COR-L47 (cell line): ENCODE results near the gene MAP3K8.
"Not testable (repeated sequence)": the region's sequence is repeated elsewhere in the genome, so short reads cannot be mapped to it uniquely, and the experiment has no call there.

Source experiments
- DNase-seq: peaks from one replicate; lab custom pipeline; 2025; lab: John Stamatoyannopoulos, UW

The MAP3K8 gene

GRCh38 chr10:30422981-30423654 is 10.9 kb upstream of the MAP3K8 start:
- DNase-seq, result no peak

GRCh38 chr10:30423655-30424275 is 10.2 kb upstream of the MAP3K8 start:
- DNase-seq, result not testable (repeated sequence)

GRCh38 chr10:30425336-30426075 is 8.5 kb upstream of the MAP3K8 start:
- DNase-seq, result no peak

DNA sequence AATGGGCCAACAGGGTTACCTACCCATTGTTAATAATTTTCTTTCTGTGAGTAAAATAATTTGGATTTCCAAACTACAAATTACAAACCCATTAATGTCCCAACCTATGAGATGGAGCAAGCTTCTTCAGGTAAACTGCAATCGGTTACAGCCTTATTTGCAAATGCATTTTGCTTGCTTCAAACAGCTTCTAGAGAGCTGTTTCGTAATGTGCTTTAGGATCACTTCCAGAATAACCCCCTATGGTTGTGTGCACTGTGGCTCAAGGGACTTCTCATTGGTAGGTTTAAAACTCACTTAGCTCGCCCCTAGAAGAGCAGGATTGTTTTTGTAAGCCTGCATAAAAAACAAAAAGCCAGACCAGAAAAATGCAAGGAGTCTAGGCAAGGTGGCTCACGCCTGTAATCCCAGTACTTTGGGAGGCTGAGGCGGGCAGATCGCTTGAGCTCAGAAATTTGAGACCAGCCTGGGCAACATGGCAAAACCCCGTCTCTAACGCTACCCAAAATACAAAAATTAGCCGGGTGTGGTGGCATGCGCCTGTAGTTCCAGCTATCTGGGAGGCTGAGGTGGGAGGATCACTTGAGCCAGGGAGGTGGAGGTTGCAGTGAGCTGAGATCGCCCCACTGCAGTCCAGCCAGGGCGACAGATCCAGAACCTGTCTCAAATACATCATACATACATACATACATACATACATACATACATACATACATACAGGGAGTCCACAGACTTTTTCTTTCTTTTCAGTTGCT is 3.3 kb upstream of the MAP3K8 start:
- no peak for DNase-seq

DNA sequence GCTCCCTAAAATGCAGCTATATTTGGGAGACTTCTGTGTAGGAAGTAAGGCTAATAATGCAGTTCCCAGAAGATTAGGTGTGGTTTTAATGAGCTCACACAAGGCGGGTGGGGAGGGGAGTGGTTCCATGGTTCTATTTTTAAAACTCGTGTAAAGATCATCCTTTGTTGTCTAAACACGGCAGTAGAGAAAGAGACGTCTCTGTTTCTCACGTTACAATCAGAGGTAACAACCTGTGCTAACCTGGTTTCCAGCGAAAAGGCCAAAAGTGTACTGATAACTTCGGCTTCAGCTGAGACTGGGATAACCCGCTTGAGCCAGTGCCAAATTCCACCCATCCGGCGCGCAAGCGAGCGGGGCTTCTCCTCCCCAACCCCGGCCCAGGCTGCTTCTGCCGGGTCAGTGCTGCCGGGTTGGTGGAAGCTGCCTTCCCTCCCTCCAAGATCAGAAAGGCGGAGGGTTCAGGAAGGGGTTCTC is 2.5 kb upstream of the MAP3K8 start:
- no peak for DNase-seq

DNA sequence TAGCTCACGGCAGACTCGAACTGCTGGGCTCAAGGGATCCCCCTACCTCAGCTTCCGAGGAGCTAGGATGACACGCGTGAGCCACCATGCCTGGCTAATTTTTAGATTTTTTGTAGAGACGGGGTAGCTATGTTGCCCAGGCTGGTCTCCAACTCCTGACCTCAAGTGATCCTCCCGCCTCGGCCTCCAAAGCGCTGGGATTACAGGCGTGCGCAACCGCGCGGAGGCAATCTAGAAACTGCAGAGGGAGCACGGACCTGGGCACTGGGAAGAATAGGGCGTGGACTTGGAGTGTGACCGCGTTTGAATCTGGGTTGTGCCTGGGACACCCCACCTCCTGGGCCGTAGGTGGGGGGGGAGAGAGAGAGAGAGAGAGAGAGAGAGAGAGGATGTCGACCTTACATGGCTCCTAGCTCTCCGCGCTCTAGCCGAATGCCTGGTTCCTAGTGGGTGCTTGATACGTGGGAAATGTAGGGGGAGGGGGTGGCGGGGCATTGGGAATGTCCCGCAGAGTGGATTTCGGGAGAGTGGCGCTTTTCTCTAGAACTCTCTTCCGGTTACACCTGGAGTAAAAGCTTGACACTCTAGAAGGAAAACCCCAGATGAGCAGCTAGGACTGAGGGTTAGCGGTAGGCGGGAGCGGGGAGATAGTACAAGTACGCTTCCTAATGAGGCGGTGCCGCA is 1.2 kb upstream of the MAP3K8 start:
- no peak for DNase-seq

GRCh38 chr10:30433306-30433729 is 666 bp upstream of the MAP3K8 start:
- DNase-seq, result no peak

DNA sequence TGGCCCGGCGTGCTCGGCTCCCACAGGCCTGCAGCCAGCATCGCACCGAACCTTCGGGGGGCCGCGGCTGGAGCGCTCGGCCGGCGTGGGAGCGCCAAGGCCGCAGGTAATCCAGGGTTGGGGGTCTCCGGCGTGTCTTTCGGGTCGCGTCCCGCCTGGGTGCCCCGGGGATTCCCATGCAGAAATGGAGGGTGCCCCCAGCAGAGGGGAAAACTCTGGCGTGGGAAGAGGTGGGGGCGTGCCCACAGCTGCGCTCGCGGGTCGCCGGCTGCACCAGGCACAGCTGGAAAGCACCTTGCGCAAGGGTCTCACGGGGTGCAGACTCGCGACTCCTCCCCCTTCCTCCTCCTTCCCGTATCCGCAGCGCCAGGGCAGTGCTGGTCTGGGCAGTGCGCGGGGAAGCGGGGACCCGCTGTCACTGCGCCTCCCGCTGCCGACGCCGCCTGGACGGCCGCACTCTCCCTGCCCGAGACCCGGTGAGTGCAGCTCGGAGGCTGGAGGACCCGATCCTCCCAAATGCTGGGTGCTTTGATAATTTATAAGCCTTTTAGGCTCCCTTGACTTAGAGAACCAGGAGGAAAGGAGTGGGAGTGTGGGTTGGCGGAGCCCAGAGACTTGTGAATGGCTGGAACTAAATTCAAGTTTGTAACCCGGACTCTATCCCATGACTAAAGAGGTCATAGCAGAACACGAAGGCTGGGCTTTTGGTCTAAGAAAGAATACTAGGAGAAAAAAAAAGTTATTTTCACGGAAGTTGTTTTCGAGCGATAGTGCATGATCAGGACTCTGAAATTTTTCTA is 489 bp downstream of the MAP3K8 start:
- no peak for DNase-seq

- no peak for DNase-seq
These were observed 1.1 kb downstream of the MAP3K8 start for GRCh38 chr10:30435073-30435422.

DNA sequence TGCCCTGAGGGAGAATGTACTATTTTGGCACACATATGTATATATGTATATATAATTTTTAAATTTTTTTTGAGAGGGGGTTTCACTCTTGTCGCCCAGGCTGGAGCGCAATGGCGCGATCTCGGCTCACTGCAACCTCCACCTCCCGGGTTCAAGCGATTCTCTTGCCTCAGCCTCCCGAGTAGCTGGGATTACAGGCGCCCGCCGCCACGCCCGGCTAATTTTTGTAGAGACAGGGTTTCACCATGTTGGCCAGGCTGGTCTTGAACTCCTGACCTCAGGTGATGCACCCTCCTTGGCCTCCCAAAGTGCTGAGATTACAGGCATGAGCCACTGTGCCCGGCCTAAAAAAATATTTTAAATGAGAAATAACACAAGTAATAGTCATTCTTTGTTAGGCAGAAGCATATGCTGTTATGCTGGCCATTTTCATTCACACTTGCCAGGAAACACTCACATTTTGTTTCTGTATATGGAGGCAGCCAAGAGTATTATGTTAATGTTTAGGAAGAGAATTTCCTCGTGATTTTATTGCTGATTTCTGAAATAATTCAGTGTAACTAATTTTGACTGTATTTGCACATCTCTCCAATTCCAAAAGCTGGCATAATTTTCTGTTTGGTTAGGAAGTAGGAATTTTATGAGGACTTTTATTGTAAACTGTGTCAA is 1.6 kb downstream of the MAP3K8 start:
- DNase-seq, result not testable (repeated sequence)

DNA sequence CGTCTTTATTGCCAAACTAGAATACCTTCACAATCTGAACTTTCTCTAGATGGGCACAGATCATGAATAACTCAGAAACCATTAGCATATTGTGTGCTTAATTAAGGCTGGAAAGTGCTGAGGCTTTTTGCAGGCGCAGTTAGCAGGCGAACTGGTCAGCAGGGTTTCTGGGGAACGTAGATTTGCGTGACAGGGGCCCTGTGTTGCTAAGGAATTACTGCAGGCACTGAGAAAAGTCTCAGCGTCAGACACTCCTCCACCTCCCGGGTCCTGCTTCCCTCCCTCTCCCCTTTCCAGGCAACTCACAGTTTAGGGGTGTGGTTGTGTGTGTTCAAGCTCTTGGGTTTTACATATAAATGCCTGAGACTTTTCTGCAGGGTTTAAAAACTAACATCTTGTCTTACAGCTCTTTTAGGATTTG is 2.2 kb downstream of the MAP3K8 start:
- DNase-seq, result no peak

DNA sequence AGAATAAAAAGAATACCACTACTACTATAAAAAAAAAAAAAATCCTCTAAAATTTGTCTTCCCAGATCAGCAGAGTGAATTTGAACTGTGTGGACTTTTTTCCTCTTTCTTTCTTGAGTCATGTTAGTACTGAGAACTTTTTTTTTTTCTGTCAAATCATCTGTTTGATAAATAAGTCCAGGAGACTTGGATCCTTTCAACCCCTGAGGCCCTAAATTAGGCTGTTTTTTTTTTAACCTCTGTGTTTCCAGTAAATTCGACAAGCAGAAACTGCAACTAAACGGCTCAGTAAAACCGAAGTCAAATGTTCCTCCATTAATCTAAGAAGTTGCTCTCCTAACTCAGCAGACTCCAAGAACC is 2.7 kb downstream of the MAP3K8 start:
- no peak for DNase-seq

DNA sequence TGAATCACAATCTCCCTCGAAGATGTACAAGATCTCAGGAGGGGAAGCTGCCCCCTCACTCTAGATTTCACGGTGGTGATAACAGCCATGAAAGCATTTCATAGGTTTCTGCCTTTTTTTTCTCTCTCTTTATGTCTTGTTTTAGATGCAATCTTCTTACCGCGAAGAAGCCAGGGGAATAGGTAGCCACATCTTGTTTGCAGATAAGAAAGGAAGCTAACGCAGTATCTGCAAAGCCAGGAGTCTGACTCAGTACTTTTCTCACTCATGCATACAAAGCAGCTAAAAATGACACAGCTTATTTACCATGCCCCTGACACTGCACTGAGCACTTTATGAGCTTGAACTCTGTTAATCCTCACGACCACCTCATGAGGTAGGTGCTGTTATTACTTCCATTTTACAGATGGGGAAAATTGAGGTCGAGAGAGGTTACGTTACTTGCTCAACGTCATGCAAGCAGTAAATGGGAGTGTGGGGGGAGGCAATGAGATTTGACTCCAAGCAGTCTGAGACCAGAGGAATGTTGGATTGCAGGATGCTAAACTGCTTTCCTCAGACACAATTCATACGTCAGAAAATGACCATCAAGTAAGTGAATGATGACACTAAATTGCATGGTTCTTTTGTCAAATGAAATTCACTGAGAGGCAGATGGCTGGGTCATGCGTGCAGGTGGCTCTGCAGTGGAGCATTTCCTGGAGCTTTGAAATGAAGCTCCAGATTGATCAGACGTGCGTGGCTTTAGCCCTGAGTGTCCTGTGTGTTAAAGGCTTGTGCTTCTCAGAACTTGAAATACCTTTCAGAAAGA is 3.3 kb downstream of the MAP3K8 start:
- DNase-seq, result no peak

DNA sequence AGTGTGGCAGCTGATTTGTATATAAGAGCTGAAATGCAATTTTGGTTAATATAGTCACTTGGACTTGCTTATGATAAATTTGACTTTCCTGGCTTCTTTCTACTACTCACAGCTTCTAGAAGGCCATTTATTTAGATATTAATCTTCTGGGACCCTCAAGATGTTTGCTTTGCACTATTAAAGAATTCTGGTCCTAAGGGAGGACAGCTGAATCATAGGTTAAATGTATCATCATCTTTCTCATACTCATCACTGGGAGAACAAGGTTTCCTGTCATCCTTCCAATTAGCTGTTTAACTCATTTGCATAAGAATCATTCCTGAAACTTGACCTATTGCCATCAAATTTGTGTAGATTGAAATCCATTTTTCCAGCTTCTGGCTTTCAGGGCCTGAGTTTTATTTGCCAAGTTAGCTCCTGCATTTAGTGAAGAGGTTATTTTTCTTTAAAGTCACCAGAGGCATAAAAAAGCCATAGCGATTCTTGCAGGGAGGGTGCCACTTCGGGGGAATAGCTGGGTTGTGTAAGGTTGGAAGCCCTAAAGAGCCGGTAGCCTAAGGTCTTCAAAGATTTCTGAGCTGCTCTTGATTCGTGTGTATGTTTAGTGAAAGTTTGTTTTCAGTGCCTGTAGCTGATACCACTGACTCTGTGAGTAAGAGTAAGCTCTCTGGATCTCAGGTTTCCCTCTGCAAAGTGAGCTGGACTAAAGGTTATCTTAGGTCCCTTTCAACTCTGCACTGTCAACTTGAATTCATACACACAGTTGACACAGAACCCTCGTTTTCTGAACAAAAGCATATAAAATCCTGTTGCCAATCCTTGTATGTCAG is 4.3 kb downstream of the MAP3K8 start:
- no peak for DNase-seq

DNA sequence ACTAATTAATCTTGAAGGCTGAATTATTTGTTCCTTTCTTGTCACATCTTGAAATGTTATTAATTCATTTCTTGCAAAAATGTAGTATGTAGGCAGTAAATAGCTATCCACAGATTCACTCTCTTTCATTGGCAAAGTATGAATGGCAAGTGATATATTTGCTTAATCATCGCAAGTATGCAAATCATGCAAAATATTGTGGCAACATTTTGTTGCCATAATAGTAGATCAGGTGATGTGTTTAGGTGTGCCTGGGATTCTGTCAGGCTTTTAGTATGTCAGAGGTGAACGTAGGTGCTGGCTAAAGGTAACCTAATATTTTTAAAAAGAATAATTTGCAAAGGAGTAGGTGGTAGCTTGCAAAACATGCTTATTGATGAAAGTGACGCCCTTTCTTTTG is 5.9 kb downstream of the MAP3K8 start:
- DNase-seq, result no peak

GRCh38 chr10:30442019-30442606 is 8.1 kb downstream of the MAP3K8 start:
- DNase-seq, result no peak

DNA sequence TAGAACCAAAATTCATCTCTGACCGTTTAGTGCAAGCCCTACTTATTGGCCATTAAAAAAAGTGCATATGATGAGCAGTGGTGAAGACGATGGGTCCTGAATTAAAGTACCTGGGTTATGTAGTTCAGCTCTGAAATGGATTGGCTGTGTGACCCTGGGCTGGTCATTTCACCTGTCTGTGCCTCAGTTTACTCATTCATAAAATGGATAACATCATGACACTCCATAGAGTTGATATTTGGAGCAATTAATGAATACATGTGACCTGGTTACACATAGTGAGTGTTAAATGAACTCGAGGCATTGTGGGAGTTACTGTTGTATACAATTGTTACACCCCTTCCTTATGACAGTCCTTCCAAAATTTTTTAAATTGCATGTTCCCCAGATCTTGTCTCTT is 9.1 kb downstream of the MAP3K8 start:
- no peak for DNase-seq

GRCh38 chr10:30445711-30446110 is 11.7 kb downstream of the MAP3K8 start:
- no peak for DNase-seq
